Peyer's patch (tissue), 4 donors: ENCODE measurements around the gene CADPS. TPM values are rescaled to one million over a fixed set of nuclear protein-coding genes. Genes with fewer than 3 reads are reported as not detected.

Experiments used
- DNase-seq, 3 donors: peaks; one replicate each; pipeline ENCODE4 v3.0.0-alpha.2; 2017 to 2019
- H3K27ac ChIP-seq, 4 donors: fragments of 200-600 bp; sonication (generic); one replicate each; pipeline ENCODE4 v1.5.1; 2016 to 2019
- H3K27me3 ChIP-seq, 2 donors: fragments of 200-600 bp; sonication (generic); one replicate each; pipeline ENCODE4 v1.5.1; 2019
- H3K36me3 ChIP-seq, 3 donors: fragments of 200-600 bp; sonication (generic); one replicate each; pipeline ENCODE4 v1.5.1; 2016 to 2019
- H3K4me1 ChIP-seq, 4 donors: fragments of 200-600 bp; sonication (generic); one replicate each; pipeline ENCODE4 v1.5.1; 2016 to 2019
- H3K4me3 ChIP-seq, 4 donors: fragments of 200-600 bp; sonication (generic); 1 replicate in 3 of 4; 2 replicates in 1 of 4; pipeline ENCODE4 v1.5.1; 2016 to 2019; ENCODE audit warnings: mild to moderate bottlenecking in 1 of 4
- H3K9me3 ChIP-seq, 4 donors: fragments of 200-600 bp; sonication (generic); one replicate each; pipeline ENCODE4 v1.5.1; 2016 to 2019; ENCODE audit warnings: mild to moderate bottlenecking in 1 of 4
- CTCF ChIP-seq, 6 experiments: fragments of 450-650 bp in 4 of 6; fragments of 200-600 bp in 2 of 6; sonication (generic) in 1 of 6; IDR thresholded peaks; one replicate each; pipeline ENCODE4 v1.5.1; 2017 to 2019; ENCODE audit warnings: antibody characterized with exemption in 6 of 6, mild to moderate bottlenecking in 3 of 6, moderate library complexity in 1 of 6
- POLR2A ChIP-seq, 2 donors: fragments of 450-650 bp; IDR thresholded peaks; one replicate each; pipeline ENCODE4 v1.5.1; 2017; ENCODE audit warnings: antibody characterized with exemption in 2 of 2, mild to moderate bottlenecking in 2 of 2, moderate library complexity in 2 of 2
- total RNA-seq, 4 donors: library from RNA; depleted of rRNA; stranded (reverse); fragments of >200 nt; gene quantifications; one replicate each; pipeline ENCODE4 v1.1.0, GENCODE V29; 2016

The CADPS gene
- total RNA-seq, 4 donors from 2014 or later = 6.4 to 29.7 (median 18.1) TPM

- TF ChIP-seq CTCF (IDR thresholded peaks at IDR 0.05) (no peak), POLR2A (IDR thresholded peaks at IDR 0.05) (no peak)
Observed at GRCh38 chr3:62567097-62568021, 307.9 kb downstream of the CADPS start.

GRCh38 chr3:62566022-62566557, 309.1 kb downstream of the CADPS start:
- TF ChIP-seq CTCF (IDR thresholded peaks at IDR 0.05) (no peak), POLR2A (IDR thresholded peaks at IDR 0.05) (no peak)
- Histone ChIP-seq H3K27ac (no peak overlapping the region), H3K27me3 (no peaks in the 10 kb centered on the region), H3K4me1 (no peaks in the 10 kb centered on the region), H3K9me3 (no peaks in the 10 kb centered on the region), H3K4me3 (no peak overlapping the region), H3K36me3 (no peaks in the 10 kb centered on the region)
- no peak for DNase-seq

More at GRCh38 chr3:62567097-62568021, 307.9 kb downstream of the CADPS start:
- H3K27ac ChIP-seq = no peak overlapping the region
- no peak overlapping the region for H3K4me3 ChIP-seq
- H3K36me3 ChIP-seq = no peaks in the 10 kb centered on the region
- H3K27me3 ChIP-seq = no peaks in the 10 kb centered on the region
- no peaks in the 10 kb centered on the region for H3K4me1 ChIP-seq
- no peak for DNase-seq
- H3K9me3 ChIP-seq = no peaks in the 10 kb centered on the region

- Histone ChIP-seq H3K9me3 (no peaks in the 10 kb centered on the region), H3K27ac (no peak overlapping the region)
Observed at GRCh38 chr3:62562596-62562995, 312.6 kb downstream of the CADPS start.

GRCh38 chr3:62562017-62562416, 313.2 kb downstream of the CADPS start:
- H3K27ac ChIP-seq = no peak overlapping the region
- no peaks in the 10 kb centered on the region for H3K9me3 ChIP-seq
- DNase-seq = no peak
- TF ChIP-seq POLR2A (IDR thresholded peaks at IDR 0.05) = no peak
- no peak for TF ChIP-seq CTCF (IDR thresholded peaks at IDR 0.05)
- no peaks in the 10 kb centered on the region for H3K4me1 ChIP-seq
- no peaks in the 10 kb centered on the region for H3K27me3 ChIP-seq
- H3K36me3 ChIP-seq = no peaks in the 10 kb centered on the region
- no peak overlapping the region for H3K4me3 ChIP-seq

More at GRCh38 chr3:62562596-62562995, 312.6 kb downstream of the CADPS start:
- Histone ChIP-seq H3K4me3 (no peak overlapping the region), H3K36me3 (no peaks in the 10 kb centered on the region), H3K27me3 (no peaks in the 10 kb centered on the region), H3K4me1 (no peaks in the 10 kb centered on the region)
- TF ChIP-seq CTCF (IDR thresholded peaks at IDR 0.05) (no peak), POLR2A (IDR thresholded peaks at IDR 0.05) (no peak)
- DNase-seq = no peak

- H3K4me3 ChIP-seq = no peak overlapping the region
- H3K9me3 ChIP-seq = no peaks in the 10 kb centered on the region
- H3K36me3 ChIP-seq = no peaks in the 10 kb centered on the region
- peak in 3 of 6 experiments; percentile 5 to 37 (median 28) for TF ChIP-seq CTCF (IDR thresholded peaks at IDR 0.05)
- no peak for TF ChIP-seq POLR2A (IDR thresholded peaks at IDR 0.05)
- no peak overlapping the region for H3K27ac ChIP-seq
- H3K27me3 ChIP-seq = no peaks in the 10 kb centered on the region
- no peak for DNase-seq
- no peaks in the 10 kb centered on the region for H3K4me1 ChIP-seq
Observed at GRCh38 chr3:62559831-62560445, 315.3 kb downstream of the CADPS start.
